Erythroblast (primary cell): ENCODE measurements around the gene PRKCE.

ENCODE experiments used
- DNase-seq, 2 experiments: peaks; one replicate each; lab custom pipeline; 2025; lab: John Stamatoyannopoulos, UW
- GATA1 ChIP-seq: IDR thresholded peaks from 2 replicates; pipeline ENCODE4 v1.6.1; 2011; ENCODE audit warnings: low read depth, mild to moderate bottlenecking, control low read depth, low read length, moderate library complexity
- POLR2A ChIP-seq: IDR thresholded peaks from 2 replicates; pipeline ENCODE4 v1.6.1; 2011; ENCODE audit warnings: mild to moderate bottlenecking, low read length

Gene PRKCE

DNA sequence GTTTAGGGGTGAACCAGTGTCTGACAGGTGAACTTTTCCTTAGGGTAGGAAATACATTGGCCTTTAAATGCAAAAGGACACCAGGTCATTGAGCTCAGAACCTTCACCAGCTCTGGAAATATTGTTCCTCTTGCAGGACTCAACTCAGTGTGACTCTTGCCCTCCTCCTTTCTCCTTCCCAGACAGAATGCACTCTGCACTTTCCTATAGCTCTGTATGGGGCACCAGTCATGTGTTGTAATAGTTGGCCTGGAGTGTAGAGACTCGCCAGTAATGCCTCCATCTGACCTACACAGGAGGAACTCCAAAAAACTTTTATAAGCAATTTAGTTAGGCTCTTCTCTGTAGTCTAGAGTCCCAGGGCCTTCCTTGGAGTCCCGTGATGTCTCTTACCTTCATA lies 397.2 kb downstream of the PRKCE start:
- no peak for DNase-seq
- TF ChIP-seq GATA1: no peak
- no peak for TF ChIP-seq POLR2A

DNA sequence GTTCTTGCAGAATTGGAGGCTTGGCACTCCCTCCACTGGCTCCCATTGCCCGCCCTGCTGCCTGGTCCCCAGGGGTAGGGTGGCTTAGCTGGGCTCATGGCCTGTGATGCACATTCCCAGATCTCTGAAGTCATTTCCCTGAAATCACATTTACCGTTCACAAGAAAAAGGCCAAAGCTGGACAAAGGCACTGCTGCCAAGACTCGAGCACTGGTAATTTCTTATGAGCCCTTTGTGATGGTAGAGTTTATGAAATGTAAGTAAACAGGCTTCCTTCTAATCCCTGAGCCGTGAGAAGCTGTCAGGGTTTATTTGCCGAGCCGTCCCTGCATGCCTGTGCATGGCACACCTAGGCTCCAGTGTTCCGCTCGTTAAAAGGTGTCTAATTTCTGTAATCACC lies 398.6 kb downstream of the PRKCE start:
- DNase-seq: no peak
- no peak for TF ChIP-seq GATA1
- no peak for TF ChIP-seq POLR2A

DNA sequence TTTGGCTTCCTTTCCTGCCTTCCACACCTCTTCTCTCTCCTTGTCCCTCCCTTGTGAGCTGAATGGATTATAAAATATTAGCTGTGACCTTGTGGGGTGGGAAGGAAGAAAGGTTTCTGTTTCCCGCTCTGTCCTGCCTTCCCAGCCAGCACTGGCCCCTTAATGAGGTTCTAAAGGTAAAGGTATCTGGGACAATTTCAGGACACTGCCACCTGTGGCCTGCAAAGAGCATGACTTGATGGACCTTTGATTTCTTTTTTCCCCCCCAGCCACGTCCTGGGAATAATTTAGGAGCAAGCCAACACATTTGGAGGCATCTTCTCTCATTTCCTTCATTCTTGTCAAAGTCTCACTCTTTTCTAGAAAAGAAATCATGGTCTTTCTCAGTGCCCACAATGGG lies 399.0 kb downstream of the PRKCE start:
- no peak for DNase-seq

DNA sequence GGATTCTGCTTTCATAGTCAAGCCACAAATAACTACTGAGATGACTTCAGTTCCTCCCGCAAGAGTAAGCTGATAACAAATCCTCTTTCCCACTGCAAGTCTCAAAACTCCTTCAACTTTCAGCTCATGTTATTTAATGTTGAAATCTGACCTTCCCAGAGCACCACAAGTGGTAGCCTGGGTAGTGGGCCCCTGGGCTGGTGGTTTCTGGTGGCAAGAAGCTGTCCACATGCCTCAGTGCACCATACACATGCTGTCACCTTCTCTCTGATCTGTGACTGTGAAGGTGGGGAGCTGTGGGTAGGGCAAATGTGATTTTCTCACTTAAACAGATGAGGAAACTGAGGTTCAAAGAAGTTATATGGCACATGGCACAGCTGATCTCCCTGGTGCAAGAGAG lies 399.6 kb downstream of the PRKCE start:
- no peak for DNase-seq

More for the DNA sequence above, 399.0 kb downstream of the PRKCE start:
- TF ChIP-seq POLR2A: no peak
- no peak for TF ChIP-seq GATA1

GRCh38 chr2:46053564-46053963 lies 402.1 kb downstream of the PRKCE start:
- TF ChIP-seq POLR2A (no peak), GATA1 (no peak)
- no peak for DNase-seq

More for the DNA sequence above, 399.6 kb downstream of the PRKCE start:
- TF ChIP-seq GATA1: no peak
- no peak for TF ChIP-seq POLR2A

DNA sequence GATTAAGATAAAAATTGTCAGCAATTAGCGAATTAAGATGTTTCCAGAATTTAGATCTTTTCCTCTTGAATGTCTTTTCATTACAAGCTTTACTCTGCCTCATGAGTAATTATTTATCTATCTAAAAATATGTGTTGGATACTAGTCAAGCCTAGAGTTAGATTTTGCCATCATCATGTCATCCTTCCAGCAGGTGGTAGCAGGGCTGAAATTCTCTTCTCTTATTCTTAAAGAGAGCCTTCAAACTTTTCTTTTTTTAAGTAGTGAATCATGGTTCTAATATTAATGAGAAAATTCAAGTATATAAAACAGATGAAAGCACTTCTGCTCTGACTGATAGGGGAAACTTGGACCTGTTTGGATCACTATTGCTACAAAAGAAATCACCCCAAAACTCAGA lies 405.1 kb downstream of the PRKCE start:
- TF ChIP-seq GATA1 (no peak), POLR2A (no peak)
- no peak for DNase-seq

GRCh38 chr2:46058140-46058539 lies 406.7 kb downstream of the PRKCE start:
- TF ChIP-seq POLR2A: no peak
- no peak for TF ChIP-seq GATA1
- DNase-seq: no peak

DNA sequence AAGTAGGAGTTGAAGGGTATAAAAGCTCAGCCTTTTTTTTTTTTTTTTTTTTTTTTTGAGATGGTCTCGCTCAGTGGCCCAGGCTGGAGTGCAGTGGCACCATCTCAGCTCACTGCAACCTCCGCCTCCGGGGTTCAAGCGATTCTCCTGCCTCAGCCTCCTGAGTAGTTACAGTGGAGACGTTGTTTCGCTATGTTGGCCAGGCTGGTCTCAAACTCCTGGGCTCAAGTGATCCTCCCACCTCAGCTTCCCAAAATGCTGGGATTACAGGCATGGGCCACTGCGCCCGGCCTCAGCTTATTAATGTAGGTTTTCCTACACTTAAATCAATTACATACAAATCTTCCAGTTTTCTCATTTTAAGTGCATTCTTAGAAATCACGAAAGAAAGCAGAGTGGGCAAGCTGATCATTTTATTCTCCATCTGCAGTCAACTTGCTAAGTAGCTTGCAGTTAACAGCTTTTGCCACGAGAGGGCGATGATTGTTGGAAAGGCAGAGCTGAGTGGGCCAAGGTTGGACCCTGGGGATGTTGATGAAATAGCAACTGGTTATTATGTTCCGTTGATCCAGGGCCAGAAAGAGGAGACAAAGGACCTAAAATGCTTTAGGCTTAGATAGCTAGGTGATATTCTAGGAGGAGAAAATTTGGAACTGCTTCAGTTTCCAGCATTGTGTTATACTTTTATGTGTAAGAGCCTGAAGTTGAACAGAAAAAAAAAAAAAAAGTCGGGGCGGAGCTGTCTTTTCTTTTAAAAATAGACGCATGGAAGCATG lies 411.4 kb downstream of the PRKCE start:
- peak; percentile 58 to 78 for DNase-seq

GRCh38 chr2:46064396-46064795 lies 412.9 kb downstream of the PRKCE start:
- TF ChIP-seq POLR2A (no peak), GATA1 (no peak)
- DNase-seq: no peak

More for the DNA sequence above, 411.4 kb downstream of the PRKCE start:
- TF ChIP-seq GATA1 (no peak), POLR2A (no peak)

GRCh38 chr2:46065152-46065551 lies 413.7 kb downstream of the PRKCE start:
- DNase-seq: no peak
- no peak for TF ChIP-seq POLR2A
- no peak for TF ChIP-seq GATA1

- DNase-seq: no peak
Measured at GRCh38 chr2:46066116-46066515, 414.6 kb downstream of the PRKCE start.

GRCh38 chr2:46066601-46067000 lies 415.1 kb downstream of the PRKCE start:
- DNase-seq: no peak
- TF ChIP-seq POLR2A (no peak), GATA1 (no peak)

More at GRCh38 chr2:46066116-46066515, 414.6 kb downstream of the PRKCE start:
- TF ChIP-seq GATA1 (no peak), POLR2A (no peak)

- TF ChIP-seq POLR2A (no peak), GATA1 (no peak)
- DNase-seq: no peak
Measured at GRCh38 chr2:46067062-46067461, 415.6 kb downstream of the PRKCE start.

DNA sequence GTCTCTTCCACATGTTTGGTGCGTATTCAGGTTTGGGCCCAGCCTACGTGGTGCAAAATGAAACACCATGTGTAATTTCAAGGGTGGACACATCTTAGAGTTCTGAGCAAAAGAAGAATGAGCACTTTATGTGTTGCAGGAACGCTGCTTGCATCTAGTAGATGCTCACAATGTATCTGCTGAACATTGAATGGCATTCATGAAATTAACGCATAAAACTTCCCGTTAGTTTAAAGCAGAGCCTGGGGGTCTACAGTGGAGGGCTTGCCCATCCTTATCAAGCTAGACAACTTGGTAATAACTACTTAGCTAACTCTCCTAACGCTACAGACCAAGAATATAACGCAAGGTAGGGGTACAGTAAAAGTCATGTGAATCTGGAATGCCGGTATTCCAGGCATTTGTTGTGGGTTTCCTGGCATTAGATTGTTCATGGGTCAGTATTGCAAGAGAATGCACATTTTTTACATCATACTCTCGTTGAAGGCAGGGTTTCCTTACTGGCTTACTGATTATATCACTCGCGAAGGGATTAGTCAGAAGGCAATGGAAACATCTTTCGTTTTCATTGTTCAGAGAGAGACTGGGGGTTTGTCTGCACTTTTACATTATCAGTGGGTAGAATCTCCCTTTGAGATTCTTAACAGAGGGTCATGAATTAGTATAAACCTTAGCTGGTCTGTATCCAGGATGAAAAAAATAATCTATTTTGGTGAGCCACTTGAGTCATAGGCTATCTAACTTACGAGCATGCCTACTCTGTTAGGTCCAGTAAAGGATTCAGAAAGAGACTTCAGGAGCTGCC lies 416.2 kb downstream of the PRKCE start:
- peak in 1 of 2 experiments; percentile 11 for DNase-seq
- no peak for TF ChIP-seq GATA1
